Activated naive CD4-positive, alpha-beta T cell treated with anti-CD3 and anti-CD28 coated beads, Interleukin-2, amount 50 U/mL, for 72 hours (primary cell): Measurements from ENCODE around the gene CACNG5. TPM values are rescaled to one million over a fixed set of nuclear protein-coding genes. Genes with fewer than 3 reads are reported as not detected.

Experiments
- total RNA-seq, 2 donors: library from RNA; stranded (reverse); gene quantifications; one replicate each; pipeline ENCODE4 v1.2.3, GENCODE V29; 2022

The CACNG5 gene
- total RNA-seq, 2 donors from 2014 or later, result not detected

Other genes starting within 250 kb of the CACNG5 start
- gene CACNG4, start 129.6 kb downstream of the CACNG5 start, total RNA-seq, result not detected
- not detected for gene CACNG1, start 209.4 kb downstream of the CACNG5 start, total RNA-seq